Neural cell (in vitro differentiated cells): Measurements from ENCODE around the gene C1orf198. TPM values are rescaled to one million over a fixed set of nuclear protein-coding genes. Genes with fewer than 3 reads are reported as not detected.

Source experiments
- H2AFZ ChIP-seq: fragments of 200-600, 300-800 bp; sonication (generic), shearing (Covaris generic); 2 replicates; pipeline ENCODE4 v1.6.0; 2014; ENCODE audit warnings: low read depth, mild to moderate bottlenecking, antibody characterized with exemption, low read length, moderate library complexity
- H3F3A ChIP-seq: fragments of 200-600 bp; shearing (Covaris generic); 2 replicates; pipeline ENCODE4 v1.6.1; 2016; ENCODE audit warnings: mild to moderate bottlenecking, moderate library complexity, mixed read lengths, antibody characterized with exemption, low read length; ENCODE audit not compliant: insufficient read depth, poor library complexity, severe bottlenecking
- H3K27ac ChIP-seq: fragments of 200-600, 300-800 bp; sonication (generic), shearing (Covaris generic); 2 replicates; pipeline ENCODE4 v1.5.1; 2014; ENCODE audit warnings: mild to moderate bottlenecking, low read length, moderate library complexity
- H3K27me3 ChIP-seq: fragments of 300-800, 200-600 bp; sonication (generic), shearing (Covaris generic); 2 replicates; pipeline ENCODE4 v1.6.0; 2014; ENCODE audit warnings: mild to moderate bottlenecking, low read depth, low read length, moderate library complexity; ENCODE audit not compliant: insufficient read depth
- H3K36me3 ChIP-seq: fragments of 300-800, 200-600 bp; sonication (generic), shearing (Covaris generic); 2 replicates; pipeline ENCODE4 v1.5.1; 2014; ENCODE audit warnings: mild to moderate bottlenecking, antibody characterized with exemption, low read length, moderate library complexity; ENCODE audit not compliant: insufficient read depth
- H3K4me2 ChIP-seq: fragments of 300-800, 200-600 bp; sonication (generic), shearing (Covaris generic); 2 replicates; pipeline ENCODE4 v1.6.0; 2014; ENCODE audit warnings: mild to moderate bottlenecking, low read length
- H3K4me3 ChIP-seq: fragments of 300-800, 200-600 bp; sonication (generic), shearing (Covaris generic); 2 replicates; pipeline ENCODE4 v1.5.1; 2014; ENCODE audit warnings: mild to moderate bottlenecking, low read length, moderate library complexity
- H3K79me2 ChIP-seq: fragments of 200-600 bp; shearing (Covaris generic); replicated peaks from 2 replicates; pipeline ENCODE4 v1.6.0; 2014; ENCODE audit warnings: mild to moderate bottlenecking, low read length, moderate library complexity; ENCODE audit not compliant: insufficient read depth
- H3K9ac ChIP-seq: fragments of 300-800, 200-600 bp; sonication (generic), shearing (Covaris generic); 2 replicates; pipeline ENCODE4 v1.6.1; 2016; ENCODE audit warnings: mild to moderate bottlenecking, low read length, mixed read lengths
- H3K9me2 ChIP-seq: fragments of 200-600 bp; shearing (Covaris generic); 2 replicates; pipeline ENCODE4 v1.6.1; 2016; ENCODE audit warnings: mild to moderate bottlenecking, low read length, mixed read lengths; ENCODE audit not compliant: insufficient read depth
- H3K9me3 ChIP-seq: fragments of 200-600, 300-800 bp; sonication (generic), shearing (Covaris generic); 2 replicates; pipeline ENCODE4 v1.6.1; 2016; ENCODE audit warnings: mild to moderate bottlenecking, mixed run types, low read length, moderate library complexity, mixed read lengths
- H4K20me1 ChIP-seq: fragments of 200-600 bp; shearing (Covaris generic); 2 replicates; pipeline ENCODE4 v1.6.1; 2016; ENCODE audit warnings: mild to moderate bottlenecking, mixed run types; ENCODE audit not compliant: insufficient read depth
- CTCF ChIP-seq: fragments of 450-650 bp; IDR thresholded peaks from 2 replicates; pipeline ENCODE4 v1.5.1; 2014; ENCODE audit warnings: antibody characterized with exemption, mild to moderate bottlenecking, moderate library complexity; ENCODE audit not compliant: poor library complexity, severe bottlenecking
- EP300 ChIP-seq: fragments of 450-650 bp; conservative IDR thresholded peaks from 2 replicates; pipeline ENCODE4 v1.6.1; 2014; ENCODE audit warnings: antibody characterized with exemption, mild to moderate bottlenecking, moderate library complexity; ENCODE audit not compliant: poor library complexity, severe bottlenecking
- EZH2 ChIP-seq: fragments of 200-600, 300-800 bp; shearing (Covaris generic), sonication (generic); IDR thresholded peaks from 2 replicates; pipeline ENCODE4 v1.6.1; 2014; ENCODE audit warnings: antibody characterized with exemption, low read length, borderline replicate concordance, mild to moderate bottlenecking; ENCODE audit not compliant: insufficient read depth, poor library complexity, severe bottlenecking
- MXI1 ChIP-seq: fragments of 450-650 bp; conservative IDR thresholded peaks from 2 replicates; pipeline ENCODE4 v1.6.1; 2014; ENCODE audit warnings: antibody characterized with exemption, mild to moderate bottlenecking; ENCODE audit not compliant: poor library complexity, severe bottlenecking
- POLR2AphosphoS5 ChIP-seq: IDR thresholded peaks from 2 replicates; pipeline ENCODE4 v1.6.1; 2012
- RAD21 ChIP-seq: fragments of 450-650 bp; conservative IDR thresholded peaks from 2 replicates; pipeline ENCODE4 v1.6.1; 2014; ENCODE audit warnings: antibody characterized with exemption, mild to moderate bottlenecking, moderate library complexity
- REST ChIP-seq: IDR thresholded peaks from 2 replicates; pipeline ENCODE4 v1.6.1; 2012; ENCODE audit warnings: borderline replicate concordance
- SMC3 ChIP-seq: fragments of 450-650 bp; conservative IDR thresholded peaks from 2 replicates; pipeline ENCODE4 v1.6.1; 2014; ENCODE audit warnings: antibody characterized with exemption, mild to moderate bottlenecking, moderate library complexity; ENCODE audit not compliant: poor library complexity
- TAF1 ChIP-seq: IDR thresholded peaks from 2 replicates; pipeline ENCODE4 v1.6.1; 2012; ENCODE audit warnings: low read depth
- polyA plus RNA-seq: library from polyadenylated mRNA; depleted of rRNA; stranded (reverse); fragments of >200 nt; gene quantifications from 2 replicates; pipeline ENCODE4 v1.2.3, GENCODE V29; 2014

The C1orf198 gene
- polyA plus RNA-seq, 1 donor from 2014 or later: 16.7 TPM

GRCh38 chr1:230891413-230891812 is 23.1 kb upstream of the C1orf198 start:
- no peak overlapping the region for H3K4me2 ChIP-seq
- no peak overlapping the region for H3K4me3 ChIP-seq
- no peaks in the 10 kb centered on the region for H3K9me2 ChIP-seq
- no peaks in the 10 kb centered on the region for H3F3A ChIP-seq
- no peaks in the 10 kb centered on the region for H3K36me3 ChIP-seq
- H3K9ac ChIP-seq: no peak overlapping the region
- H3K27ac ChIP-seq: no peak overlapping the region
- no peak for TF ChIP-seq SMC3
- TF ChIP-seq RAD21: no peak
- no peak for TF ChIP-seq POLR2AphosphoS5
- TF ChIP-seq EZH2: no peak
- no peak for TF ChIP-seq REST
- no peak for TF ChIP-seq TAF1
- no peak for TF ChIP-seq MXI1
- no peak for TF ChIP-seq CTCF
- no peak for TF ChIP-seq EP300
- H3K27me3 ChIP-seq: no peaks in the 10 kb centered on the region
- no peak overlapping the region for H2AFZ ChIP-seq
- H3K9me3 ChIP-seq: no peaks in the 10 kb centered on the region
- no peaks in the 10 kb centered on the region for H4K20me1 ChIP-seq
- no peaks in the 10 kb centered on the region for H3K79me2 ChIP-seq

GRCh38 chr1:230884646-230885045 is 16.3 kb upstream of the C1orf198 start:
- no peaks in the 10 kb centered on the region for H3K9me2 ChIP-seq
- no peak overlapping the region for H3K4me3 ChIP-seq
- H3K9me3 ChIP-seq: no peaks in the 10 kb centered on the region
- no peaks in the 10 kb centered on the region for H4K20me1 ChIP-seq
- H3F3A ChIP-seq: no peaks in the 10 kb centered on the region
- no peaks in the 10 kb centered on the region for H3K36me3 ChIP-seq
- H2AFZ ChIP-seq: no peak overlapping the region
- H3K4me2 ChIP-seq: no peak overlapping the region
- no peak overlapping the region for H3K9ac ChIP-seq
- H3K27ac ChIP-seq: no peak overlapping the region
- no peaks in the 10 kb centered on the region for H3K27me3 ChIP-seq
- H3K79me2 ChIP-seq: no peaks in the 10 kb centered on the region
- TF ChIP-seq RAD21: no peak
- no peak for TF ChIP-seq POLR2AphosphoS5
- TF ChIP-seq REST: no peak
- TF ChIP-seq MXI1: no peak
- TF ChIP-seq EP300: no peak
- TF ChIP-seq TAF1: no peak
- TF ChIP-seq EZH2: no peak
- TF ChIP-seq SMC3: no peak
- TF ChIP-seq CTCF: no peak
